GM12878 (cell line): ENCODE data around the gene OPCML. TPM values are rescaled to one million over a fixed set of nuclear protein-coding genes. Genes with fewer than 3 reads are reported as not detected.

Source experiments
- ATAC-seq: fragments of 200-7000 bp; cut with Tn5 transposase; 3 replicates; pipeline ENCODE4 v1.9.1; 2020; ENCODE audit warnings: mild to moderate bottlenecking, moderate library complexity
- BruUV-seq: library from RNA; stranded (reverse); fragments of 400-500 nt; replicated peaks from 2 replicates; lab custom pipeline; 2021; lab: Mats Ljungman, UMichigan
- CTCF ChIA-PET: fragments of 300-600 bp; sonication (Branson Sonifier 250); formaldehyde crosslinking; extraction: SDS; loops from one replicate; lab custom pipeline; 2021; ENCODE audit warnings: inconsistent platforms; lab: Yijun Ruan, JAX
- POLR2A ChIA-PET: fragments of 350-600 bp; formaldehyde crosslinking; extraction: SDS; loops from one replicate; lab custom pipeline; 2021; ENCODE audit warnings: inconsistent platforms; lab: Charles Lee
- RAD21 ChIA-PET: fragments of 300-600 bp; sonication (Branson Sonifier 250); formaldehyde crosslinking; loops from one replicate; lab custom pipeline; 2023; ENCODE audit warnings: antibody characterized with exemption; ENCODE audit not compliant: unreplicated experiment; lab: Charles Lee
- SMC1A ChIA-PET: fragments of 300-600 bp; sonication (Branson Sonifier 250); formaldehyde crosslinking; loops from one replicate; lab custom pipeline; 2023; ENCODE audit not compliant: unreplicated experiment, uncharacterized antibody; lab: Charles Lee
- DNase-seq: peaks from one replicate; pipeline ENCODE4 v3.0.0-alpha.2; 2011; ENCODE audit warnings: low read depth, low spot score
- FAIRE-seq: peaks from 3 replicates; lab custom pipeline; 2011; peaks lifted over from hg19 to GRCh38; lab: Jason Lieb, UNC
- H2AFZ ChIP-seq: 2 replicates; pipeline ENCODE4 v1.6.0; 2011; ENCODE audit warnings: low read depth, low read length, control low read depth; ENCODE audit not compliant: control insufficient read depth
- H3K27ac ChIP-seq: 2 replicates; pipeline ENCODE4 v1.5.1; 2011; ENCODE audit warnings: control low read depth; ENCODE audit not compliant: control insufficient read depth, insufficient read depth
- H3K27me3 ChIP-seq, 2 experiments: replicated peaks in 1 of 2; 2 replicates each; pipeline versions ENCODE4 v1.6.0 to v1.6.1; 2011; ENCODE audit warnings: low read length in 1 of 2; ENCODE audit not compliant: control insufficient read depth in 2 of 2, insufficient read depth in 2 of 2
- H3K36me3 ChIP-seq, 2 experiments: 2 replicates each; pipeline ENCODE4 v1.5.1; 2011; ENCODE audit warnings: low read length in 1 of 2; ENCODE audit not compliant: control insufficient read depth in 2 of 2, insufficient read depth in 2 of 2
- H3K4me1 ChIP-seq: 2 replicates; pipeline ENCODE4 v1.6.1; 2011; ENCODE audit warnings: mild to moderate bottlenecking, low read length, moderate library complexity, mixed read lengths; ENCODE audit not compliant: control insufficient read depth, insufficient read depth
- H3K4me2 ChIP-seq: 2 replicates; pipeline ENCODE4 v1.6.0; 2011; ENCODE audit warnings: control low read depth; ENCODE audit not compliant: control insufficient read depth, insufficient read depth
- H3K4me3 ChIP-seq: fragments of 200-600 bp; sonication (generic); 2 replicates; pipeline ENCODE4 v1.5.1; 2016
- H3K79me2 ChIP-seq: 2 replicates; pipeline ENCODE4 v1.6.0; 2011; ENCODE audit warnings: low read length; ENCODE audit not compliant: control insufficient read depth, insufficient read depth
- H3K9ac ChIP-seq: 2 replicates; pipeline ENCODE4 v1.8.0; 2011; ENCODE audit warnings: low read length, control low read depth, mixed read lengths; ENCODE audit not compliant: control insufficient read depth, insufficient read depth
- H3K9me3 ChIP-seq: replicated peaks from 3 replicates; pipeline ENCODE4 v1.5.1; 2011; ENCODE audit warnings: mild to moderate bottlenecking, low read length; ENCODE audit not compliant: control insufficient read depth, insufficient read depth
- H4K20me1 ChIP-seq: 2 replicates; pipeline ENCODE4 v1.6.0; 2011; ENCODE audit not compliant: control insufficient read depth, insufficient read depth
- BHLHE40 ChIP-seq, 2 experiments: fragments of 450-650 bp in 1 of 2; IDR thresholded peaks; 2 replicates each; pipeline ENCODE4 v1.6.1; 2011 to 2017; ENCODE audit warnings: low read depth in 2 of 2, borderline replicate concordance in 1 of 2, improper control_type of control experiment in 1 of 2, low read length in 1 of 2, mild to moderate bottlenecking in 1 of 2
- CBX3 ChIP-seq: fragments of 200-600 bp; sonication (generic); IDR thresholded peaks from 2 replicates; pipeline ENCODE4 v1.6.1; 2016; ENCODE audit warnings: low read depth, borderline replicate concordance
- E2F8 ChIP-seq: fragments of 450-650 bp; IDR thresholded peaks from 2 replicates; pipeline ENCODE4 v1.6.1; 2018; ENCODE audit warnings: mild to moderate bottlenecking, low read depth, moderate library complexity; ENCODE audit not compliant: partially characterized antibody
- MEF2B ChIP-seq: fragments of 450-650 bp; IDR thresholded peaks from 2 replicates; pipeline ENCODE4 v1.6.1; 2018; ENCODE audit warnings: mild to moderate bottlenecking, moderate library complexity; ENCODE audit not compliant: partially characterized antibody, poor library complexity, severe bottlenecking
- NFIC ChIP-seq: IDR thresholded peaks from 2 replicates; pipeline ENCODE4 v1.6.1; 2012; ENCODE audit warnings: low read depth, mild to moderate bottlenecking, inconsistent platforms, low read length, moderate library complexity
- POLR2AphosphoS2 ChIP-seq: IDR thresholded peaks from 2 replicates; pipeline ENCODE4 v1.6.1; 2011; ENCODE audit warnings: low read depth, mild to moderate bottlenecking, low read length, improper control_type of control experiment, moderate library complexity
- RAD21 ChIP-seq: IDR thresholded peaks from 2 replicates; pipeline ENCODE4 v1.6.1; 2011; ENCODE audit warnings: mild to moderate bottlenecking, low read depth, low read length, moderate library complexity; ENCODE audit not compliant: insufficient read depth
- RBBP5 ChIP-seq: fragments of 200-600 bp; sonication (generic); conservative IDR thresholded peaks from 2 replicates; pipeline ENCODE4 v1.6.1; 2016
- RCOR1 ChIP-seq: conservative IDR thresholded peaks from 2 replicates; pipeline ENCODE4 v1.6.1; 2012; ENCODE audit warnings: low read depth, low read length, improper control_type of control experiment
- SMAD5 ChIP-seq: IDR thresholded peaks from 2 replicates; pipeline ENCODE4 v1.6.1; 2016; ENCODE audit warnings: antibody characterized with exemption, low read depth
- SPI1 ChIP-seq: IDR thresholded peaks from 2 replicates; pipeline ENCODE4 v1.6.1; 2011; ENCODE audit warnings: low read depth, mild to moderate bottlenecking, low read length, moderate library complexity, borderline replicate concordance; ENCODE audit not compliant: insufficient read depth
- TCF7 ChIP-seq: IDR thresholded peaks from 2 replicates; pipeline ENCODE4 v1.6.1; 2014; ENCODE audit warnings: antibody characterized with exemption, borderline replicate concordance
- ZNF217 ChIP-seq: fragments of 450-650 bp; IDR thresholded peaks from 2 replicates; pipeline ENCODE4 v1.6.1; 2017; ENCODE audit warnings: antibody characterized with exemption, mild to moderate bottlenecking
- ZNF592 ChIP-seq: fragments of 450-650 bp; IDR thresholded peaks from 2 replicates; pipeline ENCODE4 v1.6.1; 2017; ENCODE audit warnings: mild to moderate bottlenecking, moderate library complexity
- WGBS: methylation state at CpG from one replicate; pipeline ENCODE4 v1.1.6; 2016; ENCODE audit warnings: low lambda C conversion rate; ENCODE audit not compliant: insufficient replicate concordance, insufficient coverage; ENCODE audit errors: missing lambda C conversion rate; 5-methylcytosine and 5-hydroxymethylcytosine counted together
- in situ Hi-C: fragments of 300-500 bp; cut with MboI; formaldehyde crosslinking; loops from 9 replicates; pipeline ENCODE4 v1.14.3; 2018; ENCODE audit warnings: mixed read lengths
- intact Hi-C: fragments of 100-400 bp; cut with micrococcal nuclease; formaldehyde crosslinking; loops from one replicate; pipeline ENCODE4 v1.14.2; 2022; ENCODE audit not compliant: unreplicated experiment
- polyA plus RNA-seq, 11 experiments: library from polyadenylated mRNA; depleted of rRNA in 4 of 11; unstranded in 6 of 11; stranded (reverse) in 5 of 11; fragments of >200 nt; fragmentation: Nextera tagmentation in 4 of 11; fragmentation: Illumina TruSeq in 1 of 11; extraction: Ambion mirVana in 4 of 11; extraction: Trizol in 1 of 11; gene quantifications; 1 replicate in 1 of 11; 2 replicates in 10 of 11; pipeline versions ENCODE4 v1.2.1 to v1.2.3, GENCODE V29; 2011 to 2016; ENCODE audit warnings: inconsistent platforms in 2 of 11, missing spikeins in 2 of 11, low read depth in 1 of 11
- total RNA-seq, 4 experiments: library from RNA; depleted of rRNA in 3 of 4; stranded (reverse); fragments of >200 nt in 3 of 4; fragmentation: Illumina TruSeq in 1 of 4; extraction: Trizol in 1 of 4; gene quantifications; 2 replicates each; pipeline versions ENCODE4 v1.2.1 to v1.2.3, GENCODE V29; 2013 to 2021
- TF ChIP-seq, protein P1 (sequence below): fragments of 450-650 bp; IDR thresholded peaks from 2 replicates; pipeline ENCODE4 v1.6.1; 2017; ENCODE audit warnings: low read depth, mild to moderate bottlenecking, moderate library complexity

Gene OPCML
- total and polyA plus RNA-seq, 10 of the 15 experiments (the other 5 are each of a cell fraction or from before 2014, with no cell fraction given): 0.84 TPM; not detected in 9

- no peaks in the 10 kb centered on the region for H3K36me3 ChIP-seq
- FAIRE-seq: no peak
- no peak overlapping the region for H3K4me2 ChIP-seq
- no peak overlapping the region for H2AFZ ChIP-seq
- H3K4me1 ChIP-seq: no peaks in the 10 kb centered on the region
- no peak overlapping the region for H3K4me3 ChIP-seq
- intact Hi-C loops: no loop called here
- ChIA-PET POLR2A (no interaction called here), CTCF (no interaction called here), SMC1A (interaction anchor here (0.7 kb wide), 1 partner anchor 10 kb away, joined by 3 read pairs; no protein-coding TSS in a partner anchor), RAD21 (no interaction called here)
- no peaks in the 10 kb centered on the region for H3K9me3 ChIP-seq
- ATAC-seq: no peak
- TF ChIP-seq RBBP5: no peak
- TF ChIP-seq RCOR1: no peak
- TF ChIP-seq, protein P1, sequence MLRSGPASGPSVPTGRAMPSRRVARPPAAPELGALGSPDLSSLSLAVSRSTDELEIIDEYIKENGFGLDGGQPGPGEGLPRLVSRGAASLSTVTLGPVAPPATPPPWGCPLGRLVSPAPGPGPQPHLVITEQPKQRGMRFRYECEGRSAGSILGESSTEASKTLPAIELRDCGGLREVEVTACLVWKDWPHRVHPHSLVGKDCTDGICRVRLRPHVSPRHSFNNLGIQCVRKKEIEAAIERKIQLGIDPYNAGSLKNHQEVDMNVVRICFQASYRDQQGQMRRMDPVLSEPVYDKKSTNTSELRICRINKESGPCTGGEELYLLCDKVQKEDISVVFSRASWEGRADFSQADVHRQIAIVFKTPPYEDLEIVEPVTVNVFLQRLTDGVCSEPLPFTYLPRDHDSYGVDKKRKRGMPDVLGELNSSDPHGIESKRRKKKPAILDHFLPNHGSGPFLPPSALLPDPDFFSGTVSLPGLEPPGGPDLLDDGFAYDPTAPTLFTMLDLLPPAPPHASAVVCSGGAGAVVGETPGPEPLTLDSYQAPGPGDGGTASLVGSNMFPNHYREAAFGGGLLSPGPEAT: no peak
- no peak for TF ChIP-seq TCF7
- TF ChIP-seq NFIC: no peak
- TF ChIP-seq SMAD5: no peak
- TF ChIP-seq ZNF217: no peak
- no peak for TF ChIP-seq CBX3
- TF ChIP-seq POLR2AphosphoS2: no peak
- TF ChIP-seq MEF2B: no peak
- TF ChIP-seq ZNF592: no peak
- TF ChIP-seq E2F8: no peak
- TF ChIP-seq BHLHE40 (IDR thresholded peaks at IDR 0.05; ENCODE audit: borderline replicate concordance in 1 of 2, low read depth in 2 of 2, low read length in 1 of 2): no peak
- TF ChIP-seq SPI1: no peak
- TF ChIP-seq RAD21: no peak
- in situ Hi-C loops: no loop called here
- BruUV-seq: no TSS peak
- H3K79me2 ChIP-seq: no peaks in the 10 kb centered on the region
- no peak overlapping the region for H3K27ac ChIP-seq
- no peaks in the 10 kb centered on the region for H4K20me1 ChIP-seq
- H3K27me3 ChIP-seq: no peaks in the 10 kb centered on the region; a peak in 2 of 4 replicates
- H3K9ac ChIP-seq: no peak overlapping the region
- no peak for DNase-seq
- 9% methylated on average over 7 of the region's 7 CpGs for WGBS
Measured at GRCh38 chr11:132838627-132839026, 693.7 kb downstream of the OPCML start.
